ENCODE data around the gene SCFD2. TPM values are rescaled to one million over a fixed set of nuclear protein-coding genes. Genes with fewer than 3 reads are reported as not detected.

Gene SCFD2
- total RNA-seq, 1 donor from 2014 or later, result 22.8 TPM

- Histone ChIP-seq H3K9me3 (no peaks in the 10 kb centered on the region), H3K27ac (no peak overlapping the region), H3K4me1 (no peaks in the 10 kb centered on the region), H3K36me3 (no peaks in the 10 kb centered on the region), H3K4me3 (no peak overlapping the region), H3K27me3 (no peaks in the 10 kb centered on the region)
- no peak for DNase-seq (ENCODE audit: low spot score in 2 of 2)
- intact Hi-C loops (cut with DNase I), result no loop called here
- TF ChIP-seq CTCF (IDR thresholded peaks at IDR 0.05), result no peak
Observed at GRCh38 chr4:52877036-52877435, 488.8 kb downstream of the SCFD2 start.

- H3K27ac ChIP-seq, result no peak overlapping the region
- no peaks in the 10 kb centered on the region for H3K27me3 ChIP-seq
- no peaks in the 10 kb centered on the region for H3K4me1 ChIP-seq
- no peaks in the 10 kb centered on the region for H3K9me3 ChIP-seq
- no peak for DNase-seq (ENCODE audit: low spot score in 2 of 2)
- H3K36me3 ChIP-seq, result no peaks in the 10 kb centered on the region
- intact Hi-C loops (cut with DNase I), result no loop called here
- no peak overlapping the region for H3K4me3 ChIP-seq
- TF ChIP-seq CTCF (IDR thresholded peaks at IDR 0.05), result no peak
Observed at GRCh38 chr4:52876069-52876468, 489.8 kb downstream of the SCFD2 start.

GRCh38 chr4:52874948-52875347 lies 490.9 kb downstream of the SCFD2 start:
- no peak overlapping the region for H3K4me3 ChIP-seq
- no peak overlapping the region for H3K27ac ChIP-seq
- peaks cover 0 to under 1% of the 10 kb centered on the region in 2 donors for H3K4me1 ChIP-seq
- DNase-seq (ENCODE audit: low spot score in 2 of 2), result no peak
- H3K36me3 ChIP-seq, result no peaks in the 10 kb centered on the region
- TF ChIP-seq CTCF (IDR thresholded peaks at IDR 0.05), result no peak
- H3K27me3 ChIP-seq, result no peaks in the 10 kb centered on the region
- no peaks in the 10 kb centered on the region for H3K9me3 ChIP-seq
- intact Hi-C loops (cut with DNase I), result no loop called here

GRCh38 chr4:52873861-52874343 lies 492.0 kb downstream of the SCFD2 start:
- intact Hi-C loops (cut with DNase I), result no loop called here
- no peaks in the 10 kb centered on the region for H3K27me3 ChIP-seq
- no peak overlapping the region for H3K4me3 ChIP-seq
- H3K27ac ChIP-seq, result no peak overlapping the region
- peaks cover 0 to 10% of the 10 kb centered on the region in 2 donors for H3K4me1 ChIP-seq
- TF ChIP-seq CTCF (IDR thresholded peaks at IDR 0.05), result no peak
- no peak for DNase-seq (ENCODE audit: low spot score in 2 of 2)
- H3K9me3 ChIP-seq, result no peaks in the 10 kb centered on the region
- H3K36me3 ChIP-seq, result no peaks in the 10 kb centered on the region

GRCh38 chr4:52873191-52873590 lies 492.7 kb downstream of the SCFD2 start:
- H3K36me3 ChIP-seq, result no peaks in the 10 kb centered on the region
- no peak for DNase-seq (ENCODE audit: low spot score in 2 of 2)
- no peak overlapping the region for H3K27ac ChIP-seq
- no peaks in the 10 kb centered on the region for H3K27me3 ChIP-seq
- H3K9me3 ChIP-seq, result no peaks in the 10 kb centered on the region
- H3K4me3 ChIP-seq, result no peak overlapping the region
- TF ChIP-seq CTCF (IDR thresholded peaks at IDR 0.05), result no peak
- intact Hi-C loops (cut with DNase I), result no loop called here
- H3K4me1 ChIP-seq, result peaks cover 0 to 18% of the 10 kb centered on the region in 2 donors

GRCh38 chr4:52870225-52870624 lies 495.6 kb downstream of the SCFD2 start:
- intact Hi-C loops (cut with DNase I), result no loop called here
- DNase-seq (ENCODE audit: low spot score in 2 of 2), result no peak
- Histone ChIP-seq H3K27me3 (no peaks in the 10 kb centered on the region), H3K36me3 (peaks cover 0 to 8% of the 10 kb centered on the region in 2 donors), H3K4me3 (no peak overlapping the region), H3K9me3 (no peaks in the 10 kb centered on the region), H3K27ac (peak overlapping the region; percentile 67 to 79), H3K4me1 (peaks cover 0 to 25% of the 10 kb centered on the region in 2 donors)
- no peak for TF ChIP-seq CTCF (IDR thresholded peaks at IDR 0.05)
